Endometrial microvascular endothelial cells (primary cell): ENCODE data around the gene TMEM17. TPM values are rescaled to one million over a fixed set of nuclear protein-coding genes. Genes with fewer than 3 reads are reported as not detected.
"Not testable (repeated sequence)": the region's sequence is repeated elsewhere in the genome, so short reads cannot be mapped to it uniquely, and the experiment has no call there.

Experiments used
- in situ Hi-C: cut with HindIII; loops from 2 replicates; pipeline ENCODE4 v1.10.0; 2017; ENCODE audit warnings: low sequenced_read_pairs, low pct_unique_long_range_greater_than_20kb; ENCODE audit errors: inconsistent ontology term
- total RNA-seq: library from RNA; depleted of rRNA; stranded (reverse); fragments of >200 nt; gene quantifications from one replicate; pipeline ENCODE4 v1.2.3, GENCODE V29; 2015; ENCODE audit errors: inconsistent ontology term

TMEM17 gene
- 1.1 TPM for total RNA-seq

DNA sequence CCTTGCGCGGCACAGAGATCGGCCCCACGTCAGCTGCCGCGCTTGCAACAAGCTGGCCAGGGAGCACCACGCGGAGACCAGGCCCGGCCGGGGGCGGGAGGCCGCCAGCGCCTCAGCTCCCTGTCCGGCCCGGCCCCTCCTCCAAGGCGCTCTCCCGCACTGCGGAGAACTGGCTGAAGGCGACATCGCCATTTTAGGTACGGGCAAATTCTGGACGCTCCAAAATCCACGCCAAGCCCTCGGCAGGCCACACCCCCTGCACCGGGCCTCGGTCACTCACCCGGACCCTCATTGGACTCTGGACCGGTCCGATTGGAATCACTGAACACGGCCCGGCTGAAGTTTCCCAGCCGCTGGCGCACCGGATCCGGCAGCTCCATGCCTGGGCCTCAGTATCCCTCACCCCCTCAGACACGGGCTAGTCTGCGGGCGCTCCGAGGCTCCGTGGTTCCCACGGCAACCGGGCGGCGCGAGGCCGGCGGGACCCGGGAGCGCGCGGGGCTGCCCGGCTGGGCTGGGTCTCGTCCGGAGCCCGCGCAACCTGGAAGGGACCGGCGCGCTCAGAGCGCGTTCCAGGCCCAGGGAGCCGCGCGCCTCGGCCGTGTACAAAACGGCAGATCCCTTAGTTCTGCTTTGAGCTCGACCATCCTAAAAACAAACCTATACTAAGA lies at the start of gene TMEM17:
Gene TMEM17, minus strand, starts transcription at position 446 of the 671 bp plus-strand sequence. Its CDS starts 66 bp downstream, at position 380.
- in situ Hi-C loops, result no loop called here

GRCh38 chr2:62554440-62554839 lies 48.4 kb upstream of the TMEM17 start:
- in situ Hi-C loops, result no loop called here

DNA sequence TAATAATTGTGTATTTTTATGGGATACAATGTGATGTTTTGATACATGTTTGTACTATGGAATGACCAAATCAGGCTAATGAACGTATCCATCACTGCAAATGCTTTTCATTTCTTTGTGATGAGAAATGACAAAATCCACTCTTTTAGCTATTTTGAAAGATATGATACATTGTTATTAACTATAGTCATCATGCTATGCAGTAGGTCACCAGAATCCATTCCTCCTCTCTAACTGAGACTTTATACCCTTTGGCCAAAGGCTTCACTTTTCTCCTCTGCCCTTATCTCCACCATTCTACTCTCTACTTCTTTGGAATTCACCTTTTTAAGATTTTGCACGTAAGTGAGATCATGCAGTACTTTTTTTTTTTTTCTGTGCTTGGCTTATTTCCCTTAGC lies 44.5 kb upstream of the TMEM17 start:
- in situ Hi-C loops, result no loop called here

GRCh38 chr2:62547854-62548253 lies 41.9 kb upstream of the TMEM17 start:
- in situ Hi-C loops, result no loop called here

- in situ Hi-C loops, result no loop called here
Measured at GRCh38 chr2:62545261-62545660, 39.3 kb upstream of the TMEM17 start.

- in situ Hi-C loops, result no loop called here
Measured at GRCh38 chr2:62540408-62541168, 34.6 kb upstream of the TMEM17 start.

- in situ Hi-C loops, result no loop called here
Measured at GRCh38 chr2:62539606-62540407, 33.8 kb upstream of the TMEM17 start.

DNA sequence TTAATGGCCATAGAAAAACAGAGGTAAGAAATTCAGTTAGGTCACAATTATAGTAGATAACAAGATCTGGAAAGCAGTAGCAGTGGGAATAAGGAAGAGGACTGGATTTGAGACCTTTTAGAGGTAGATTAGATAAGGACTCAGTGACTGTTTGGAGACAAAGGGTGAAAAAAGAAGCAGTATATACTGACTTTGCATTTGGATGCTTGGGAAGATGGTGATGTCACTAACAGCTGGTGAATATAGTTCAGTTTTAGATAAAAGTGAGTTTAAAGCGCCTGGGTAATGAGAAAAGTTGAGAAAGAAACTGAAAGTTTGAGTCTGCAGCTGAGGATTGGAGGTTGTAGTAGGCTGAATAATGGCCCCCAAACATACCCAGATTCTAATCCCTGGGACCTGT lies 32.8 kb upstream of the TMEM17 start:
- in situ Hi-C loops, result no loop called here

GRCh38 chr2:62537814-62538213 lies 31.8 kb upstream of the TMEM17 start:
- in situ Hi-C loops, result no loop called here

DNA sequence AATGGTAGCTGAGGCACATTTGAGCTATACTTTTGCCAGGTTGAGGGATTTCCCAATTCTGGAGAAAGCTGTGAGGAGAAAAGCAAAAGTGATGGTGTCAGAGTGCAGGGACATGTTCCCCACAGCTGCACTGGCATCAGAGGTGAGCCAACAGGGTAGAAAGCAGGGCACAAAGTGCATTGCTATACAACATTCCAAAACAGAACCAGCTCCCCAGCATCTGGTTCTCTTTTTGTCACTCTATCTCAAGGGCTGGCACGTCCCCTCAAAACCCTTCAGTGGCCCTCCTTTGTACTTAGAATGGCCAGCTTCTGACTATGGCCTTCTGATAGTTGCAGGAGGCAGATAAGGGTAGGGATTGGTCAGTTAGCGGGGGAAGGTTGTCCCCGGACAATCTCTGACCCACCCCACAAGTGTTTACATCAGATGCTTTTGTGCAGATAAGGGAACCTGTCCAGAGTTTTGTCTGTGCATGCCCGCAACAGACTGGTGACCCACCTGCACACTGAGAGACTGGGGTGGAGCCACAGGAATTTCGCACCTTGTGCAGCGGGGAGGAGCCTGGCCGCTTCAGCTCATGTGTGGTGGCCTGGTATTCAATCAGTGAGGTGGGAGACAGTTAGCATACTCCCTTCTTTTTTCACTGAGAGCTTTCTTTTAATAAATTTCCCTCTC lies 31.0 kb upstream of the TMEM17 start:
- in situ Hi-C loops, result no loop called here

- in situ Hi-C loops, result not testable (repeated sequence)
Measured at GRCh38 chr2:62535521-62535920, 29.5 kb upstream of the TMEM17 start.

DNA sequence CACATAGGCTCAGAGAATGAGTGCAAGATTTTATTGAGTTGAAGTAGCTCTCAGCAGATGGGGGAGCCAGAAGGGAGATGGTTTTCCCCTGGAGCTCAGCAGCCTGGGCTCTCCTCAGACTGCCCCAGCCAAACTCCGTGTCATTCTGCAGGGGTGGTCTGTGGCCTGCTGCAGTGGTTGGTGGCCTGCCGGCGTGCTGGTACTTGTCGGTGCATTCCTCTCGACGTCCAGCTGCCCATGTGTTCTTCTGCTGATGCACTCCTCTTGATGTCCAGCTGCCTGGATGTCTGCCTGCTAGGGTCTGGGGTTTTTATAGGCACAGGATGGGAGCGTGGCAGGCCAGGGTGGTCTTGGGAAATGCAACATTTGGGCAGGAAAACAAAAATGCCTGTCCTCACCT lies 25.6 kb upstream of the TMEM17 start:
- in situ Hi-C loops, result no loop called here

- in situ Hi-C loops, result no loop called here
Measured at GRCh38 chr2:62529758-62530157, 23.8 kb upstream of the TMEM17 start.

DNA sequence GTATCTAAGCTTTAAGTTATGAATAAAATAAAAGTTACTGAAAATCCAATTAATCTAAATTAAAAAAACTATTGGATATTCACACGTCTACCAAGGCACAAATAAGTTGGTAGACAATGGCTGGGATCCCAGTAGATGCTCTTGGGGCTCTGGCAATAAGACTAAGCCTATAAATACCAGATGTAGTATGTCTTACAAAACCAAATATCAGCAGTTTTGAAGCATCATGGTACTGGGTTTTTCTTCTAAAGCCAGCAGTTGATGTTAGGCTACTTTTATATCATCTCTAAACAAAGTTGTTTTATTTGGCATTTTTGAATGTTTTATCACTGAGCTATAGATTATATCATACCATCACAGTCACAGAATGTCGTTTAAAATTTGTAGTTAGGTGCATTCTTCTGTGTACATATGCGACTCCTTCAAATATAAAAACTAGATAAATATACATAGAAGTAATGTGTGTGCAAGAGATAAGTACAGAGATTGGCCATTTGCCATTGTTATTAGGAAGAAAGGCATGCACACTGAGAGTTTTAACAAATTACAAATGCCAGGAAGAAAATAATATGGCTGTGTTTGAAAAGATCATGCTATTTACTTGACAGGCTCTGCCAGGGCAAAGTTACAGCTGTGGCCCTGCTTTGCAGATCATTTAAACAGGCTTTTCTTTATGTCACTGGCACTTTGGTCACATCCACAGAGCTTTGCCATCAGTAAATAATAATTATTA lies 21.6 kb upstream of the TMEM17 start:
- in situ Hi-C loops, result no loop called here

DNA sequence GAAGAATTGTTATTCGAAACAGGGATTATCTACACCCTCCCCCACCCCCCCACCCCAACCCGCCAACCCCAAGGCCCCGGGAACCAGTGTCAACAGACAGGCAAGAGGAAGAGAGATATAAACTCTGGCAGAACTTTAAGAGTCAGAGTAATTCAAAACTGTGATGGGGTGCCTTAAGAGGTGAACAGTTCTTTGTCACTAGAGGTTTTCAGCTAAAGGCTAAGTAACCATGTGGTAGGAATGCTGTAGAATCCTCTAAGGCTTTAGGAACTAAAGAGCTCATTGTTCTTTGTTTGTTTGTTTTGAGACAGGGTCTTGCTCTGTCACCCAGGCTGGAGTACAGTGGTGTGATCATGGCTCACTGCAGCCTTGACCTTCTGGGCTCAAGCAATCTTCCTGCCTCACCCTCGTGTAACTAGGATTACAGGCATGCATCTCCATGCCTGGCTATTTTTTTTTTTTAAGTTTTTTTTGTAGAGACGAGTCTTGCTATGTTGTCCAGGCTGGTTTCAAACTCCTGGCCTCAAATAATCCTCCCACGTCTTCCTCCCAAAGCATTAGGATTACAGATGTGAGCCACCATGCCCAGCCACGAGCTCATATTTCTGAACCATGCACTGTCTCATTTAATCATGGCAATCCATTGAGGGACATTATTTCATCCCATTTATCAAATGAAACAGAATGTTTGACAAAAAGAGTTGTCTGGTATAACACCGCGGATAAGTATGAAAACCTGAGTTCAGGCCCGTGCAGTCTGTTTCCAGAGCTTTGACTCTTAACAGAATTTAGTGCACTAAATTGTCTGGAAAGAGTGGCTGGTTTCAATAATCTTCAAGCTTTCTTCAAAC lies 20.8 kb upstream of the TMEM17 start:
- in situ Hi-C loops, result no loop called here

GRCh38 chr2:62525549-62526269 lies 19.7 kb upstream of the TMEM17 start:
- in situ Hi-C loops, result no loop called here

- in situ Hi-C loops, result no loop called here
Measured at GRCh38 chr2:62524293-62524941, 18.4 kb upstream of the TMEM17 start.
